ENCODE results near the gene GPBAR1.

GPBAR1 gene

GRCh38 chr2:218260742-218261422 lies at the start of gene GPBAR1:
Gene GPBAR1 (plus strand): TSS chr2:218261015. CDS start chr2:218262725, 1,710 bp downstream.
- in situ Hi-C loops (cut with MboI; ENCODE audit: low pct_unique_long_range_greater_than_20kb, low sequenced_read_pairs), result no loop called here
- no peak for DNase-seq

- DNase-seq, result no peak
- in situ Hi-C loops (cut with MboI; ENCODE audit: low pct_unique_long_range_greater_than_20kb, low sequenced_read_pairs), result no loop called here
These were observed 46.7 kb upstream of the GPBAR1 start for GRCh38 chr2:218214116-218214515.

- DNase-seq, result no peak
- in situ Hi-C loops (cut with MboI; ENCODE audit: low pct_unique_long_range_greater_than_20kb, low sequenced_read_pairs), result no loop called here
These were observed 44.5 kb upstream of the GPBAR1 start for GRCh38 chr2:218216336-218216673.

- in situ Hi-C loops (cut with MboI; ENCODE audit: low pct_unique_long_range_greater_than_20kb, low sequenced_read_pairs), result no loop called here
- DNase-seq, result peak; percentile 95
These were observed 44.0 kb upstream of the GPBAR1 start, which contains the start of gene ARPC2 for GRCh38 chr2:218216674-218217359. Gene ARPC2 (plus strand): TSS chr2:218217189. CDS start chr2:218217471, 282 bp downstream.

- peak; percentile 75 for DNase-seq
- in situ Hi-C loops (cut with MboI; ENCODE audit: low pct_unique_long_range_greater_than_20kb, low sequenced_read_pairs), result no loop called here
These were observed 43.2 kb upstream of the GPBAR1 start for GRCh38 chr2:218217360-218218267.

GRCh38 chr2:218218268-218219185 lies 42.3 kb upstream of the GPBAR1 start:
- in situ Hi-C loops (cut with MboI; ENCODE audit: low pct_unique_long_range_greater_than_20kb, low sequenced_read_pairs), result no loop called here
- DNase-seq, result peak; percentile 88

- DNase-seq, result peak; percentile 39
- in situ Hi-C loops (cut with MboI; ENCODE audit: low pct_unique_long_range_greater_than_20kb, low sequenced_read_pairs), result no loop called here
These were observed 40.9 kb upstream of the GPBAR1 start for GRCh38 chr2:218219934-218220333.

GRCh38 chr2:218221000-218221399 lies 39.8 kb upstream of the GPBAR1 start:
- in situ Hi-C loops (cut with MboI; ENCODE audit: low pct_unique_long_range_greater_than_20kb, low sequenced_read_pairs), result no loop called here
- DNase-seq, result no peak

- no peak for DNase-seq
- in situ Hi-C loops (cut with MboI; ENCODE audit: low pct_unique_long_range_greater_than_20kb, low sequenced_read_pairs), result no loop called here
These were observed 37.8 kb upstream of the GPBAR1 start for GRCh38 chr2:218223046-218223445.

- in situ Hi-C loops (cut with MboI; ENCODE audit: low pct_unique_long_range_greater_than_20kb, low sequenced_read_pairs), result no loop called here
- no peak for DNase-seq
These were observed 36.6 kb upstream of the GPBAR1 start for GRCh38 chr2:218224186-218224585.

- in situ Hi-C loops (cut with MboI; ENCODE audit: low pct_unique_long_range_greater_than_20kb, low sequenced_read_pairs), result no loop called here
- no peak for DNase-seq
These were observed 33.9 kb upstream of the GPBAR1 start for GRCh38 chr2:218226903-218227302.

GRCh38 chr2:218228366-218229090 lies 32.3 kb upstream of the GPBAR1 start:
- in situ Hi-C loops (cut with MboI; ENCODE audit: low pct_unique_long_range_greater_than_20kb, low sequenced_read_pairs), result no loop called here
- no peak for DNase-seq

GRCh38 chr2:218229239-218229638 lies 31.6 kb upstream of the GPBAR1 start:
- in situ Hi-C loops (cut with MboI; ENCODE audit: low pct_unique_long_range_greater_than_20kb, low sequenced_read_pairs), result no loop called here

GRCh38 chr2:218229851-218230250 lies 31.0 kb upstream of the GPBAR1 start:
- in situ Hi-C loops (cut with MboI; ENCODE audit: low pct_unique_long_range_greater_than_20kb, low sequenced_read_pairs), result no loop called here
- no peak for DNase-seq

More at GRCh38 chr2:218229239-218229638, 31.6 kb upstream of the GPBAR1 start:
- DNase-seq, result peak; percentile 77

- in situ Hi-C loops (cut with MboI; ENCODE audit: low pct_unique_long_range_greater_than_20kb, low sequenced_read_pairs), result no loop called here
- peak; percentile 44 for DNase-seq
These were observed 29.9 kb upstream of the GPBAR1 start for GRCh38 chr2:218230882-218231281.

GRCh38 chr2:218233543-218233942 lies 27.3 kb upstream of the GPBAR1 start:
- DNase-seq, result no peak
- in situ Hi-C loops (cut with MboI; ENCODE audit: low pct_unique_long_range_greater_than_20kb, low sequenced_read_pairs), result no loop called here

- in situ Hi-C loops (cut with MboI; ENCODE audit: low pct_unique_long_range_greater_than_20kb, low sequenced_read_pairs), result no loop called here
These were observed 26.3 kb upstream of the GPBAR1 start for GRCh38 chr2:218234521-218234920.

GRCh38 chr2:218235017-218235416 lies 25.8 kb upstream of the GPBAR1 start:
- in situ Hi-C loops (cut with MboI; ENCODE audit: low pct_unique_long_range_greater_than_20kb, low sequenced_read_pairs), result no loop called here
- no peak for DNase-seq

More at GRCh38 chr2:218234521-218234920, 26.3 kb upstream of the GPBAR1 start:
- DNase-seq, result no peak
